HG02885 (cell line): ENCODE data around the gene VAT1.
"Not testable (repeated sequence)": the region's sequence is repeated elsewhere in the genome, so short reads cannot be mapped to it uniquely, and the experiment has no call there.

ENCODE experiments used
- ATAC-seq: cut with Tn5 transposase; IDR thresholded peaks from one replicate; pipeline ENCODE4 v1.9.1; 2021; ENCODE audit warnings: mild to moderate bottlenecking; ENCODE audit not compliant: unreplicated experiment, poor library complexity

The VAT1 gene

GRCh38 chr17:43021741-43022512 is at the start of gene VAT1:
Gene VAT1 (minus strand): TSS chr17:43022385. CDS start chr17:43022322, 63 bp downstream.
- peak; percentile 43 for ATAC-seq

- no peak for ATAC-seq
Measured at GRCh38 chr17:43070872-43071271, 48.7 kb upstream of the VAT1 start.

GRCh38 chr17:43070257-43070656 is 48.1 kb upstream of the VAT1 start:
- no peak for ATAC-seq

- no peak for ATAC-seq
Measured at GRCh38 chr17:43069368-43069898, 47.2 kb upstream of the VAT1 start.

- ATAC-seq, result no peak
Measured at GRCh38 chr17:43068570-43069367, 46.6 kb upstream of the VAT1 start.

- no peak for ATAC-seq
Measured at GRCh38 chr17:43062984-43063638, 40.9 kb upstream of the VAT1 start.

GRCh38 chr17:43056051-43056450 is 33.9 kb upstream of the VAT1 start:
- no peak for ATAC-seq

GRCh38 chr17:43053008-43053407 is 30.8 kb upstream of the VAT1 start:
- not testable (repeated sequence) for ATAC-seq

GRCh38 chr17:43051969-43052368 is 29.8 kb upstream of the VAT1 start:
- no peak for ATAC-seq

GRCh38 chr17:43044024-43044423 is 21.8 kb upstream of the VAT1 start:
- no peak for ATAC-seq

GRCh38 chr17:43043307-43043706 is 21.1 kb upstream of the VAT1 start:
- ATAC-seq, result no peak

GRCh38 chr17:43042025-43042628 is 19.9 kb upstream of the VAT1 start:
- ATAC-seq, result no peak

GRCh38 chr17:43040655-43041054 is 18.5 kb upstream of the VAT1 start:
- ATAC-seq, result no peak

GRCh38 chr17:43039646-43040045 is 17.5 kb upstream of the VAT1 start:
- ATAC-seq, result no peak

- ATAC-seq, result no peak
Measured at GRCh38 chr17:43034894-43035293, 12.7 kb upstream of the VAT1 start.

- no peak for ATAC-seq
Measured at GRCh38 chr17:43033948-43034881, 12.0 kb upstream of the VAT1 start.

- no peak for ATAC-seq
Measured at GRCh38 chr17:43031666-43032065, 9.5 kb upstream of the VAT1 start.

- no peak for ATAC-seq
Measured at GRCh38 chr17:43030137-43030767, 8.1 kb upstream of the VAT1 start.
